Activated T-cell treated with anti-CD3 and anti-CD28 coated beads, Interleukin-2, amount 50 U/mL, for 48 hours (primary cell): ENCODE results near the gene PKIB.
"Not testable (repeated sequence)": the region's sequence is repeated elsewhere in the genome, so short reads cannot be mapped to it uniquely, and the experiment has no call there.

Source experiments
- DNase-seq, 2 experiments: peaks; one replicate each; pipeline ENCODE4 v3.0.0-alpha.2; 2020

The PKIB gene

DNA sequence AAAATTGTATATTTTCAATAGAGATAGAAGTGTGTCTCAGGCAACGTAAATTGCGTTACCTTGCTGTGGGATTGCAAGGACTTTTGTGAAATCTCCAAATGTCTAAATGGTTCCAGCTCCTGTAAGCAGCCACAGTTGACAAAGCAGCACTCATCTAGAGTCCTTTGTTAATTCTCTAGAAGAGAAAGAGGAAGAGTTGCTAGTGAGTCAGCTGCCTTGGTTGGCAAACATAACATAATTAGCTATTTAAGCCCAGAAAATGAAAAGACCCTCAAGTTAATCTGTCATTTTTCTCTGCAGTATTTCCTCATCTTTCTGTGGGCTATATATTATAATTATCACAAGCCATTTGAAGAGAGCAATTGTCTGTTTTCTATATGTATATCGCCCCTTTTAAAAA is 102.9 kb downstream of the PKIB start:
- no peak for DNase-seq

DNA sequence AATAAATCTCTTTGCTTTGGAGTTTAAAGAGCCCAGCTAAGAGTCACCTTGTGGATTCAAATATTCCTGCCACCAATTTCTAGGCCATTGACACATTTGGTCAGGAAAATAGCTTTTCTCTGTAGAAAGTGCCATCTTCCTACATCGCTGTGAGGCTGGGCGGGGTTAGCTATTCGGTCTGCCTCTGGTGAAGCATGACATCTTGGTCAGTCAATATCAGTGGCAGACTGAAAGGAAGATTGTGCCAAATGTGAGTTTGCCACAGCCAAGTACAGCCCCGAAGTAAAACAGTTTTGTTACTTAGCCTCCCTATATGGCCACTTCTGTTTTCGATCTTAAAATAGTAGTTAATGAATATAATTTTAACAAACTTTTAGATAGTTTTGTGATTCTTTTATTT is 103.9 kb downstream of the PKIB start:
- no peak for DNase-seq

DNA sequence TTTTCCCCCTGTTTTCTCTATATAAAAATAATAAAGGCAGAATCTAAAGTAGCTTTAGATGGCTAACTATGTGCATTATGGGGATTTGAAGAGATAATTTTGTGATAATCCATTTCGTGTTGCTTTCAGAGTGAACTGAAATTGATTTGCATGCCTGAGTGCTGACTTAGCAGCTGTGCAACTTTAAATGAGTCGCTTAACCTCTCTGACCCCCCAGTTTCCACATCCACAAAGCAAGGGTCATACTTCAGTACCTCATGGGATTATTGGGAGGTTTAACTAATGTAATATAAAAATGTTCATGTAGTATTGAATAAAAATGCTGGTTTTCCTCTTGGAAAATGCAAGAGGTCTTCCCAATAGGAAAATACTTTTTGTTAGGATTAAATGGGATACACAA is 105.5 kb downstream of the PKIB start:
- DNase-seq, result no peak

GRCh38 chr6:122717350-122717749 is 107.1 kb downstream of the PKIB start:
- no peak for DNase-seq

- no peak for DNase-seq
Observed at GRCh38 chr6:122718616-122719015, 108.4 kb downstream of the PKIB start.

- DNase-seq, result no peak
Observed at GRCh38 chr6:122719176-122719575, 109.0 kb downstream of the PKIB start.

GRCh38 chr6:122722746-122723145 is 112.5 kb downstream of the PKIB start:
- DNase-seq, result no peak

- DNase-seq, result no peak
Observed at GRCh38 chr6:122726649-122727048, 116.4 kb downstream of the PKIB start.

DNA sequence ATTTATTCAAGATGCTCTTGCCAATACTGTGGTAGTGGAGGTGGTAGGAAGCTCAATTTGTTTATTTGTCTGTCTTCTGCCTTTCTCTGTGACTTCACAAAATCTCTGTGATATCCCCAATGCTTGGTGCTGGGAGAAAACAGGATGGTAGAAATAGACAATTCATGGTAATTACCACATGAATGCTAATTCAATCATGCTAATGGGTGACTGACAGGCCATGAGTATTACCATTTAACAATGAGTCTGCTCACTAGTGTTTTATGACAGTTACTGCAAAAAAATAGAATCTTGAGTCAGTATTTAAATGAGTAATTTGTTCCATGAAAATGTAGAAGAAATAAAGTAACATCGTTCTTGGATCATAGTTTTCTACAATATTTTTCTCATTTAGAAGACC is 117.0 kb downstream of the PKIB start:
- DNase-seq, result no peak

DNA sequence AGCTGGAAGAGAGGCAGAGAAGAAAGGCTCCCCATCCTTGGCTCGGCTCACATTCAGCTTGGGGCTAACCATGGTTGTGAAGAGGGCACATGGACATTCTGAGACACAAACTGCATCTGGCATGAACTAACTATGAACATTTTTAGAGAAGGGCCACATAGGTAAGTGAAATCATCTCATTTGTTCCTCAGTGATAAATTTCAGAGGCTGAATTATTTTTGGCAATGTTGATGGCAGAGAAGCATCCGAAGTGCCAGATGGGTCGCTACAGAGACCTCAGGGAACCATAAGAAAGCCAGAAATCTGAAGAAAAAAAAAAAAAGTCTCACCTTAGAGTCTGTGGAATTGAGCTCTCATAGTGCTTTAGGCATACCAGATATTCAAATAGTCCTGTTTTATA is 120.1 kb downstream of the PKIB start:
- DNase-seq, result no peak

GRCh38 chr6:122730775-122731386 is 120.7 kb downstream of the PKIB start:
- DNase-seq, result no peak

GRCh38 chr6:122733259-122733658 is 123.1 kb downstream of the PKIB start:
- no peak for DNase-seq

DNA sequence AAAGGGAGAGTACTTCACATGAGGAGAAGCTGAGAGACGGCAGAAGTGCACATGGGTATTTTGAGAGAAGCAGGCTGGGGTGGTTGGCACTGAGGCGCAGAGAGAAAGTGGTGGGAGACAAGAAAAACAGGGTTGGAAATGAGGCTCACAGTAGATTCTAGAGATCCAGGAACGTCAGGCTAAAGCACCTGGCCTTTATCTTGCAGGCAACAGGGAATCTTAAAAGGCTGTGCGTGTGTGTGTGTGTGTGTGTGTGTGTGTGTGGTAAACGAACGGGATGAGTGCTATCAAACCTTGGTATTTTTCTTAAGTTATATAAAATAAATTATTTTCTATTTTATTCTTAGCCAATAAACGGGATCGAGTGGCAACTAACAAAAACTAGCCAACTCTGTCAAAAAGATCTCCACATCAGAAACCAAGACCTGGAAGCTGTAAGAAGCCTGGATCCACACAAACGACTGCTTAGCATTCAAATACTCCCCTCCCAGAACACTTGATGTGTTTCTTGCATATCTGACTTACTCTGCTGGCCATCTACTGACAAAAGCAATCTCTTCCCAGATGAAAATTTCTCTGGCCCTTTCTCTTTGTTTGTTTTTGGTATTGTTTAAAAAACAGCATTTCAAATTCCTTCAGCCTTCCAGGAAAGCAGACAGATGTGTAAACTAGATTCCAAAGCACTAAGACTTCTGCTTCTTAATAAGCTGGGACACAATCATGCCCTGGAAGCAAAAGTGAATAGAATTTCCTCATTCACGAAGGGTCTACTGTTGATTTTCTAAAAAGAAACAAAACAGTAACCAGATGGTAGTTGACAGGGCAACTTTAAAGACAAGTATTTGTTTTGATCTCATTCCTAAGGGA is 124.6 kb downstream of the PKIB start:
- no peak for DNase-seq

DNA sequence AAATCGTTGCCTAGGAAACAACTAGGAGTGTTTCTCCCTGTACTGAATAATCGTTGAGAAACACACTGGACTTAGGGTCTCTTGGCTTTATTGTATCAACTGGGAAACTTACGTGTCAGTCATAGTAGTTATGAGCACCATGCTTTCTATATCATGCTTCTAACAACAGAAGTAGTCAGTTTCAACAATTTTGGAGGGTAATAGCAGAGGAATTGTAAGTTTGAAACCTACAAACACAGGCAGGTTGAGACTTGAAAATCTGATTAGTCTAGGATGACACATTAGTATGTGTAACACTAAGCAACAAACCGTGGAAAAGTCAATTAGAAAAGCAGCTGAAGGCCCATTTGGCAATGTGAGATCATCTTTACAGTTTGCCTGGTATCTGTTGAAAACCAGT is 125.4 kb downstream of the PKIB start:
- DNase-seq, result no peak

GRCh38 chr6:122736163-122736562 is 126.0 kb downstream of the PKIB start:
- DNase-seq, result no peak

GRCh38 chr6:122736616-122737015 is 126.4 kb downstream of the PKIB start:
- DNase-seq, result no peak

GRCh38 chr6:122740091-122740490 is 129.9 kb downstream of the PKIB start:
- DNase-seq, result no peak

GRCh38 chr6:122740936-122741335 is 130.7 kb downstream of the PKIB start:
- no peak for DNase-seq

DNA sequence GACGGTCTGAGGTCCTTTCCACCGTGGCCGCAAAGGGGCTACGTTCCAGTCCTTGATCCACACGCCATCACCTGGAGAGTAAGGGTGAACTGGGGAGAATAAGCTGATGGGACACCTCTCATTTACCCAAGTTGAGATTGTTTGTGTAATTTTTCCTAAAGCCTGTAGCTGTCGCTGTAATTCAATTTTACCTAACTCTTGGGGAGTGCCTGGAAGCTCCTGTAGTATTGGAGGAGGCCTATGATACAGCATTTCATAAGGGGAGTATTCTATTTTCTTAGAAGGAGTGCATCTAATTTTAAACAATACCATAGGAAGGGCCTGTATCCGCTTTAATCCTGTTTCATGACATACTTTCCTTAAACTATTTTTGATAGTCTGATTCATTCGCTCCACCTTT is 134.0 kb downstream of the PKIB start:
- not testable (repeated sequence) for DNase-seq

- DNase-seq, result not testable (repeated sequence)
Observed at GRCh38 chr6:122744856-122745255, 134.7 kb downstream of the PKIB start.

- DNase-seq, result no peak
Observed at GRCh38 chr6:122746688-122747087, 136.5 kb downstream of the PKIB start.

GRCh38 chr6:122747573-122747972 is 137.4 kb downstream of the PKIB start:
- no peak for DNase-seq

DNA sequence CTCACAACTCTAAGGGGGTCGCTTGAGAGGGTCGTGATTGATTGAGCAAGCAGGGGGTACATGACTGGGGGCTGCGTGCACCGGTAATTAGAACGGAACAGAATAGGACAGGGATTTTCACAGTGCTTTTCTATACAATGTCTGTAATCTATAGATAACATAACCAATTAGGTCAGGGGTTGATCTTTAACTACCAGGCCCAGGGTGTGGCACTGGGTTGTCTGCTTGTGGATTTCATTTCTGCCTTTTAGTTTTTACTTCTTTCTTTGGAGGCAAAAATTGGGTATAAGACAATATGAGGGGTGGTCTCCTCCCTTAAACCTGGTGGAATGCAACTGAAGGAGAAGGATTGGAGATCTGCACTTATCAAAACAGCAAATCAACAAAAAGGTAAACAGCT is 138.7 kb downstream of the PKIB start:
- DNase-seq, result not testable (repeated sequence)

DNA sequence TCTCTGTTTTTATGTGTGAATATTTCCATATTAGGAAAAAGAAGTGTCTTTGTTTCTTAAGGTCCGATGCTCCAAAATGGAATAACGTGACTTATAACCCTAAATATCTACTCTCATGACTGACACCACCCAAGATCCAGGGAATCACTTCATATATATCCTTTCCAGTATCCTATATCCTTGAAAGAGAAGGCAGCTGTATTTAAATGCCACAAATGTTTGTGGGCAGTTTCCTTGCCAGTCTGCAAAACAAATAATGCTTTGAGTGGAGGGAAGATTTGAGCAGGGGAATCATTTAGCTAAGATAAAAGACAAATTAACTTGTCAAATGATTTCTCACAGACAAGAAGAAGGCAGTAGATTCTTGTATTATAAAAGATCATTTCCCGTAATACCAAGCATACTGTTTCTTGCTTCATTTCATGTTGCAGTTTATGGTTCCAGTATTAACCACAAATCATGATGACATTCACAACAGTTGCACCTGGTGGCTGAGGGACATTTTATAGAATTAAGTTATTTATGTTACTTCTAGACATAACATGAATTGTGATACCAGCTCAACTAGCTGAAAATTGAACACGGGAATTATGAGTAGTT is 139.3 kb downstream of the PKIB start:
- no peak for DNase-seq
